NK-92 treated with Interleukin-12 subunit alpha and Interleukin-12 subunit beta, amount 100 ng/mL, for 24 hours (cell line): ENCODE measurements around the gene F7.
"Not testable (repeated sequence)": the region's sequence is repeated elsewhere in the genome, so short reads cannot be mapped to it uniquely, and the experiment has no call there.

ENCODE experiments used
- DNase-seq: peaks from one replicate; lab custom pipeline; 2025; lab: John Stamatoyannopoulos, UW

The F7 gene

DNA sequence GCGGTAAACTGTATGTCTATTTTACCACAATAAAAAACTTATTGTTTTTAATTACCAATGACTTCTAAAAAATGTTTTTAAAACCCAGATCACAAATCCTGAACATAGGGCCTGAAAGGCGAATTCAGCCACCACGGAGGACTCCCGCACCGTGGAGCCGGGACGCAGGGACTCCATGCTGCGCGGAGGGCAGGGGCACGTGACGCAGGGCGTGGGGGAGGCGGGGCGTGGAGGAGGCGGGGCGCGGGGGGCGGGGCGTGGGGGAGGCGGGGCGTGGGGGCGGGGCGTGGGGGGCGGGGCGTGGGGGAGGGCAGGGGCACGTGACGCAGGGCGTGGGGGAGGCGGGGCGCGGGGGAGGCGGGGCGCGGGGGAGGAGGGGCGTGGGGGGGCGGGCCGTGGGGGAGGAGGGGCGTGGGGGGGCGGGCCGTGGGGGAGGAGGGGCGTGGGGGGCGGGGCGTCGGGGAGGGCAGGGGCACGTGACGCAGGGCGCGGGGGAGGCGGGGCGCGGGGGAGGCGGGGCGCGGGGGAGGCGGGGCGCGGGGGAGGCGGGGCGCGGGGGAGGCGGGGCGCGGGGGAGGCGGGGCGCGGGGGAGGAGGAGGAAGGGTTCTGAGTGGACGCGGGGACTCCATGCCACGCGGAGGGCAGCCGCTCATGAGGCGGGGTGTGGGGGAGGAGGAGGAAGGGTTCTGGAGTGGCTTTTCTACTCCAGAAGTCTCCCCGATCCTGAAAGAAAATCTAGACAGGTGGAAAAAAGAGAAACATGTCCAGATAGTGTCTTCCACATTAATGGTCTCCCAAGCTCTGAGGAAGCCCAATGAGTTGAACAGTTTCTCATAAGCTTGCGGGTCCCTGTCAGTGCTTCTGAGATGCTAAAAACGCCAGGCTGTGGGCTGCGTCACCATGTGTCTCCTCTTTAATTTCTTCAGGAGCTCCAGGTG lies 48.5 kb downstream of the F7 start:
- no peak for DNase-seq

DNA sequence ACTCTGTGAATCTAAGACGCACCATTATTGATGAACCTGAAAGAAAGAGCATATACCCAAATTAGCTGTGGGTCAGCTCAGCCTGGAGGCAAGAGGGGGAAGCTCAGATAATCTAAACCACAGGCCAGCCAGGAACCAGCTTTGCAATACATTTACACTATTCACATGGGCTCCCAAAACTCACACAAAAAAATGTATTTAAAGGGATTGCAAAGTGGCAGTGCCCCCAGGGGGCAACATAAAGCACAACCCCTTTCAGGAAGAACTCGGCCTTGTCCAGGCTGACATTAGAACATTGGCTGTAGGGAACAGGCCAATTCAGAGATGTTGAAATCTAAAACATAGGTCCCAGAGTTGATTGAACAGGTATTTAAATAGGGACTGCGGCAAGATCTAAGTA lies 49.6 kb downstream of the F7 start:
- DNase-seq, result no peak

DNA sequence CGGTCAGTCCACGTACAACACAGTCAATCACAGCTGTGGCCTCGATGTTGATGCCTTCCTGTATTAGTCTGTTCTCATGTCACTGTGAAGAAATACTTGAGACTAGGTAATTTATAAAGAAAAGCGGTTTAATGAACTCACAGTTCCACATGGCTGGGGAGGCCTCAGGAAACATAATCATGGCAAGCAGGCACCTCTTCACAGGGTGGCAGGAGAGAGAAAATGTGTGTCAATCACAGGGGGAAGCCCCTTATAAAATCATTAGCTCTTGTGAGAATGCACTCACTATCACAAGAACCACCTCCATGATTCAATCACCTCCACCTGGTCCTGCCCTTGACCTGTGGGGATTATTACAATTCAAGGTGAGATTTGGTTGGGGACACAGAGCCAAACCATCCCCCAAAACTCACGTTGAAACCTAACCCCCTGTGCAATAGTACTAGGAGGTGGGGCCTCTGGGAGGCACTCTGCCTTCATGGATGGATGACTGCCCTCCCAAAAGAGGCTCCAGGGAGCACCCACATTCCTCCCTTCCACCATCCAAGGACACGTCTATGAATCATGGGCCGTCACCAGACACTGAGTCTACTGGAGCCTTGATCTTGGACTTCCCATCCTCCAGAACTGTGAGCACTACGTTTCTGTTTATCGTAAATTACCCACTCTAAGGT lies 50.5 kb downstream of the F7 start:
- DNase-seq, result no peak

- DNase-seq, result no peak
These were observed 51.8 kb downstream of the F7 start for GRCh38 chr13:113157206-113157928.

DNA sequence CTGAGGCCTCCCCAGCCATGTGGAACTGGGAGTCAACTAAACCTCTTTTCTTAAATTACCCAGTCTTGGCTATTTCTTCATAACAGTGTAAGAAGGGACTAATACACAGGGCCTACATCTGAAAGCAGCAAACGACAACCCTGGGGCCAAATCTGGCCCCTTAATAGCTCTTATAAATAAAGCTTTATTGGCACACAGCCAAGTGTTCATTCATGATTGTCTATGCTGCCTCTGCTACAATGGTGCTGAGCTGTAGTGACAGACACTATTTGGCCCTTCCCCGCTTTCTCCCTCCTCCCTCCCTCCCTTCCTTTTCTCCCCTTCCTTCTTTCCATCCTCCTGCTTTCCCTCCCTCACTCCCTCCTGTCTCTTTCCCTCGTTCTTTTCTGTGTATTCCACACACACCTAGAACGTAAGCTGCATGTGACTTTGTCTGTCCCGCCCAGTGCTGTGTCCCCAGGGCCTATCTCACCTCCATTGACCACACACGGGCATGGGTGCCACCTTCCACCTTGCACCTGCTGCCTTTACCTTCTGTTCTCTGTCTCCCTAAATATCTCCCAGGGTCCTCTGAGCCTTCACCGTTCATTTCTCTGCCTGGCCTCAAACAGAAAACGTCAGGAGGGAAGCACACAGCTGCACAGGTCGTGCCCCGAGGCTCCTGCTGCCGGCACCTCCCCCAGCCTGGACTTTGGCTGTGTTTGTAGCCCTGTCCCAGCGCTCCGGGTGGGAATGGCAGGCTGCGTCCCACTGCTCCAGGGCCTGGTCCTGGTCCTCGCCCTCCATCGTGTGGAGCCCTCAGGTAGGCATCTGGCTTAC lies 52.5 kb downstream of the F7 start, which contains the start of gene PROZ:
Gene PROZ, plus strand, starts transcription at position 720 of the 819 bp plus-strand sequence. Its CDS starts 13 bp downstream, at position 733.
- no peak for DNase-seq

GRCh38 chr13:113158946-113159345 lies 53.4 kb downstream of the F7 start:
- DNase-seq, result no peak

DNA sequence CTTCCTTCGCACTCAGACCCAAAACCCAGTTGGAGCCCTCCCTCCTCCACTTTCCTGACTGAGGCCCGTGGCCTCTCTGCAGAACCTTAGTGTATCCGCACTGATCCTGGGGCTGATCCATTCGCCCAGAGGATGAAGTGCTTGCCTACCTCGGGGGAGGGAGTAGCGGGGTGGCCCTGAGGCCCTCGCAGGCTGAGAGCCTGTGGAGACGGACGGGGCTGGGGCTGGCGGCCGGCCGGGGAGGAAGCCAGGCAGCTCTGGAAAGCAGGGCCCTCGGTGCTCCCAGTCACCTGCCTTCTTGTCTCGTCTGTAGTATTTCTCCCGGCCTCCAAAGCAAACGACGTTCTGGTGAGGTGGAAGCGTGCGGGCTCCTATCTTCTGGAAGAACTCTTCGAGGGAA lies 54.1 kb downstream of the F7 start:
- no peak for DNase-seq

- DNase-seq, result no peak
These were observed 55.4 kb downstream of the F7 start for GRCh38 chr13:113160983-113161382.

- DNase-seq, result no peak
These were observed 55.8 kb downstream of the F7 start for GRCh38 chr13:113161433-113161832.

DNA sequence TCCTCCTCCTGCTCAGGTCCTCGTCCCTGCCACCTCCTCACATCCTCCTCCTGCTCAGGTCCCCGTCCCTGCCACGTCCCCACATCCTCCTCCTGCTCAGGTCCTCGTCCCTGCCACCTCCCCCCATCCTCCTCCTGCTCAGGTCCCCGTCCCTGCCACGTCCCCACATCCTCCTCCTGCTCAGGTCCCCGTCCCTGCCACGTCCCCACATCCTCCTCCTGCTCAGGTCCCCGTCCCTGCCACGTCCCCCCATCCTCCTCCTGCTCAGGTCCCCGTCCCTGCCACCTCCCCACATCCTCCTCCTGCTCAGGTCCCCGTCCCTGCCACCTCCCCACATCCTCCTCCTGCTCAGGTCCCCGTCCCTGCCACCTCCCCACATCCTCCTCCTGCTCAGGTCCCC lies 56.4 kb downstream of the F7 start:
- DNase-seq, result not testable (repeated sequence)

DNA sequence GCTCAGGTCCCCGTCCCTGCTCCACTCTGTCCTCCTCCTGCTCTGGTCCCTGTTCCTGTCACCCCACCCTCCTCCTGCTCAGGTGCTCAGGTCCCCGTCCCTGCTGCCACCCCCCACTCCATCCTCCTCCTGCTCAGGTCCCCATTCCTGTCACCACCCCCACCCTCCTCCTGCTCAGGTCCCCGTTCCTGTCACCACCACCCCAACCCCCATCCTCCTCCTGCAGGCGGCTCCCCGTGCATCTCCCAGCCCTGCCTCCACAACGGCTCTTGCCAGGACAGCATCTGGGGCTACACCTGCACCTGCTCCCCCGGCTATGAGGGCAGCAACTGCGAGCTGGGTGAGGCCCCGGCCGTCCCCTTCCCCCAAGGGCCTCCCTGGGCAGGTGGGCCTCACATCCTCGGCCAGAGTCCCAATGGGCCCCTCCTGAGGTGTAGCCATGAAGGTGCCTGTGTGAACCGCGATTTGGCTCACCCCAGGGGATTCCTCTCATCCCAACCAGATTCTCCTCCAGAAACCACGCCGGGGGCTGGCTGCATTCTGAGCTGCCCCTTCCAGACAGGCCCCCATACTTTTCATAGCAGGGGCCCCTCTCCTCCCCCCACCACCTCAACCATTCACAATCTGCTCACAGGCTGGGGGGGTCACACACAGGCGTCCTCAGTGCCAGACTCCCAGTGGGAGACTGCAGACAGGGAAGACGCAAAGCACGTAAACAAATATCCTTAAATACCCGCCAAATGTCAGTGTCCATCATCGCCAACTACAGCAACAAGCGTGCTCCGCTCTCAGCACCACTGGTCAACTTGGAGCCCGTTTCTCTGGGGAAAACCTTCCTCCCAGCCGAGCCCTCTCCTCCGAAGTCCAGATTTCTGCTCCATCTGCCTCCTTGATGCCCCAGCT lies 57.4 kb downstream of the F7 start:
- DNase-seq, result no peak

DNA sequence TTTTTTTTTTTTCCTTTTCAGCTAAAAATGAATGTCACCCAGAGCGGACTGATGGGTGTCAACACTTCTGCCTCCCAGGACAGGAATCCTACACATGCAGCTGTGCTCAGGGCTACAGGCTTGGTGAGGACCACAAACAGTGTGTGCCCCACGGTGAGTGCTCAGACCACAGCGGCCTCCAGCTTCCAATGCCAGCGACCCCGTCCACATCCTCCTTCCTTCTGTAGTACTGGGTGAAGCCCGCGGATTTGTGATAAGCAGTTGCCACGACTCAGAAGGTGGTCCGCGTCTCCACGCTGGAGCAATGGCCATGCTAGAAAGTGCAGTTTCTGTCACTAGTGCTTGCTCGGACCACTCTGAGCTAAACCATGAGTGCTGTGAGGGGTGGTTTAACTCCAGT lies 58.9 kb downstream of the F7 start:
- no peak for DNase-seq

DNA sequence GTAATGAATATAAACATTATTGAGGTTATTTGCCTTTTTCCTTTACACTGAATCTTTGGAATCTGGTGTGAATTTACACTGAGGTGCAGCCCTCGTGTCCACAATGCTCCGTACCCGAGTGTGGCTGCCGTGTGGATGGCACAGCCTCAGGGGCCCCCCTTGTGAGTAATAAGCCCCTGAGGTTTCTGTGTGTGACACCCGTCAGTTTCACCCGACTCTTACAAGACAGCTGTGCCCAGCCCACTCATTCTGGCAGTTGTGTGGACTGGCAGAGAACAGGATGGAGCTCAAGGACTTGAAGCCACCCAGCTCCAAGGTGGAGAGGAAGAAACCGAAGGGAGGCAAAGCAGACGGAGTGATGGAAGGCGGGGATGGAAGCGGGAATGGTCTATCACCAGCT lies 60.7 kb downstream of the F7 start:
- no peak for DNase-seq

GRCh38 chr13:113166681-113167080 lies 61.1 kb downstream of the F7 start:
- DNase-seq, result no peak

DNA sequence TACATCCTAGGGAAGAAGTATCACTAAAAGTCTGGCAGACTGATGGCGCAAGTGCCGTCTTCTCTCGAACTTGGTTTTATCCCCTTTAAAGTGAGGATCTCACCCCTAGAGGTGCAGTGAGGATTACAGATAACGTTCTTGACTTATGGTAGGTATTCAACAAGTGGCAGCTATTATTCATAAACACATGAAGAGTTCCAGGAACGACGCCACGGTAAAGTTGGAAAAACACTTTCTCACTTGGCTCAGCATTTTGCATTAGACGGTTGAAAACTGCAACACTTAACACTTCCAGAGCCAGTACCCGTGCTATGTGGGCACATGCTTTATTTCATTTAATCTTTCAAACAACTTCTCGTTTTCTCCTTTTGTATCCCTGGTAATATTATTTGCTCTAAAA lies 61.6 kb downstream of the F7 start:
- DNase-seq, result no peak

- DNase-seq, result no peak
These were observed 62.0 kb downstream of the F7 start for GRCh38 chr13:113167575-113167974.

GRCh38 chr13:113168211-113168610 lies 62.6 kb downstream of the F7 start:
- DNase-seq, result no peak

GRCh38 chr13:113169277-113170272 lies 64.0 kb downstream of the F7 start:
- no peak for DNase-seq
